GM12872 (cell line): ENCODE measurements around the gene MAPK6.

Experiments
- TF ChIP-seq, protein P1 (sequence below): IDR thresholded peaks from 3 replicates; pipeline ENCODE4 v1.5.1; 2011; ENCODE audit warnings: low read depth, mild to moderate bottlenecking, low read length, moderate library complexity; ENCODE audit not compliant: insufficient read depth

MAPK6 gene

DNA sequence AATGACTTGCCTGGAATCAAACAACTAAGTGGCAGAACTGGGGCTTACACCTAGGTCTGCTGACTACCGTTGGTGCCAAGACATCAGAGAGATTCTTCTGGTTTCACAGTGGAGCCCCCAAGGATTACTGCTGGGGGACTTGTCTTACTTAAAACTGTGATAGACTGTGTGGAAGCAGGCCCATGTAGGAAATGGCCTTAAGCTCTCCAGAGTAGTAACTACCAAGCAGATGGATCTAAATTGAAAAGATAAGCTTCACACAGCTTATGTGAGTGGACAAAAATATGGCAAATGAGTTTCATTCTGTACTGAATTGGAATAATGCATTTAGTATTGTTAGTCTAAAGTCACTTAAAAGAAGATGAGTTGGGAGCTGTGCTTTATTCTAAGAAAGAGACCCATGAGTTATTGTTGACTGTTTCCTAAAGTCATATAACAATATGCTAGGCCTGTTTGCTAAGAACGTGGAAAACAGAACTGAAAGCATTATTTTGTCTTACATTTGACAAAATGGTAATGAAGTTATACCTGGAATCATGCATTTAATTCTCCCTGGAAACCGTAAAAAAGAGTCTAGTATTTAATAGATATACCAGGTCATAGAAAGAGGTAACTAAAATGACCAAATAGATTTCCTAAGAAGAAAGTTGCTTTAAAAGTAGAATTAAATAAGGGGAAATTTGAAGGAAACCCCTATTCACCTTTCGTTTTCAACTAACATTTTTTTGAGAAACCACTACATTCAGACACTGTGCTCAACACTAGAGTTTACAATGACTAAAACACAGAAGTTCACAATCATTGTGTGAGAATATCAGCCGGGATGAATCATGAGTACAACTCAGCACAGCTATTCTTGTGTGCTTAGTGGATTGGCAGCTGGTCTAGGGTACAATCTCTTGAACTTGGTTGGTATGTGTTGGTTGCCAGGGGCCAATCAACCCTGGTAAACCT is 13.0 kb upstream of the MAPK6 start:
- TF ChIP-seq, protein P1, sequence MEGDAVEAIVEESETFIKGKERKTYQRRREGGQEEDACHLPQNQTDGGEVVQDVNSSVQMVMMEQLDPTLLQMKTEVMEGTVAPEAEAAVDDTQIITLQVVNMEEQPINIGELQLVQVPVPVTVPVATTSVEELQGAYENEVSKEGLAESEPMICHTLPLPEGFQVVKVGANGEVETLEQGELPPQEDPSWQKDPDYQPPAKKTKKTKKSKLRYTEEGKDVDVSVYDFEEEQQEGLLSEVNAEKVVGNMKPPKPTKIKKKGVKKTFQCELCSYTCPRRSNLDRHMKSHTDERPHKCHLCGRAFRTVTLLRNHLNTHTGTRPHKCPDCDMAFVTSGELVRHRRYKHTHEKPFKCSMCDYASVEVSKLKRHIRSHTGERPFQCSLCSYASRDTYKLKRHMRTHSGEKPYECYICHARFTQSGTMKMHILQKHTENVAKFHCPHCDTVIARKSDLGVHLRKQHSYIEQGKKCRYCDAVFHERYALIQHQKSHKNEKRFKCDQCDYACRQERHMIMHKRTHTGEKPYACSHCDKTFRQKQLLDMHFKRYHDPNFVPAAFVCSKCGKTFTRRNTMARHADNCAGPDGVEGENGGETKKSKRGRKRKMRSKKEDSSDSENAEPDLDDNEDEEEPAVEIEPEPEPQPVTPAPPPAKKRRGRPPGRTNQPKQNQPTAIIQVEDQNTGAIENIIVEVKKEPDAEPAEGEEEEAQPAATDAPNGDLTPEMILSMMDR: no peak

DNA sequence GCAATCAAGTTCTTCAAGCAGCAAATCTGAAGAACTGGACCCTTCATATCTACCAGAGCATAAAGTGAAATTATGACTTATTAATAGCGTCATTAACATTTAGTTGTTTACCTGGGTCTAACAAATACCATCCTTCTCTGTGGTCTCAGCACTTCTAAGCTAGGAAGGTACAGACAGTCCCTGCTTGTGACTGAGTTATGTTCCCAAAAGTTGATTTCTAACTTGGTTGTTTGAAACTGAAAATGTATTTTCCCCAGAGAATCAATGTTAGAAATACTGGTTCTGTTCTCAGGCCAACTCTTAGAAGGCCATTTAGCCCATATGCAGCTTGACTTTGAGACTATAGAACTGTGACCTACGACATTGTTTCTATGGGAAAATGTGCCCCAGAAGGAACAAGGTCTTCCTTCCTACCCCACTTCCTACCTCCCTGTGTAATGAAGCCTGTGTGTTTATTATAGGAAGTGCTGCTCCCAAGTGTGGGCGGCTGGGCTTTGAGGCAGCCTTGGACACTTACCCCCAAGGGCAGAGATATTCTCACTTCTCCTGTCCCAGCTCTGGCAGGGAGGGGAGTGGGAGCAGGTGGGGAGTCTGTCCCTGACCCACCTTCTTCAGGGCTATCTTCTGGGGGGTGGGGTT is 12.2 kb upstream of the MAPK6 start:
- TF ChIP-seq, protein P1: no peak

DNA sequence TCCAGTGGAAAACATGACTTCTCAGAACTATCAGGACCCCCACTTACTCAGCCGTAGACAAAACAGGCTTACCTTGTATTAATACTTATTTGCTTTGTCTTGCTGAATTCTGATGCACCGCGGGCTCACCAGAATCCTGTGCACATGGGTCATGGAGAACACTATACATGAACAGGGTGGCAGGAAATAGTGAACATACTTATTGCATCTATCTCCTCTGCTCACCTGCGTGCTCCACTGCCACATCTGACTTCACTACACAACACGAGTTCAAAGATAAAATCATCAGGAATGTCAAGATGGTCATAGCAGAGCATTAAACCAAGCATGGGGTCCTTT is 10.7 kb upstream of the MAPK6 start:
- TF ChIP-seq, protein P1: no peak

DNA sequence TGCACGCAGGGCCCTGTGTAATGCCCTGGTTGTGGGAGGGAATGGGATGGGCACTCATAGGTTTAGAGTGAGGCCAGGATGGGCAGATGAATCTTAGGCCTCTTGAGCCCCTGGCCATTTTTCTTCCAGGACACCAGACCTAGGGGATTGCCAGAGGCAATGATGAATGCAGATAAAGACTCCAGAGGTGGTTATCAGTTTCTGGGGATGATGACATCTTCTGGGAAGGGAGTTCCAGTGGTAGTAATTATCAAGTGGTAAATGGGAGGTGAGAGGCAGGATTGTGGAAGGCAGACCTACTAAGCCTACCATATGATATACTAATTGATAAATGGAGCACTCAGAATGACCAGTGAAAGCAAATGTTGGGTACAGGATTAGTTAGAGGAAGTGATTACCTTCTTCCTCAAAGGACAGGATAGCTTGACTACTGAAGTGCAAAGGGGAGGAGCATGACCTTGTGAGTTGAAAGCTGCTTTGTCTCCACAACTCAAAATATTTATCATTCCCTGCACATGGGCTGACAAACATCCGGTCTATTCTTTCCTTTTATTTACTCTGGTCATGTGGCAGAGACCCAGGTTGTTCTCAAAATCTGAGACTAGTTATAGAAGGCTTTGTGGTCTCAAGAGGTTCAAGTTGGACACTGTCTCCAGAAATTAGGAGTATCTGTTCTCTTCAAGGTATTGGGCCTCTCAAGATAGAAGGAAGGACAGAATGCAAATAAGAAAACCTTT is 10.2 kb upstream of the MAPK6 start:
- TF ChIP-seq, protein P1: no peak

DNA sequence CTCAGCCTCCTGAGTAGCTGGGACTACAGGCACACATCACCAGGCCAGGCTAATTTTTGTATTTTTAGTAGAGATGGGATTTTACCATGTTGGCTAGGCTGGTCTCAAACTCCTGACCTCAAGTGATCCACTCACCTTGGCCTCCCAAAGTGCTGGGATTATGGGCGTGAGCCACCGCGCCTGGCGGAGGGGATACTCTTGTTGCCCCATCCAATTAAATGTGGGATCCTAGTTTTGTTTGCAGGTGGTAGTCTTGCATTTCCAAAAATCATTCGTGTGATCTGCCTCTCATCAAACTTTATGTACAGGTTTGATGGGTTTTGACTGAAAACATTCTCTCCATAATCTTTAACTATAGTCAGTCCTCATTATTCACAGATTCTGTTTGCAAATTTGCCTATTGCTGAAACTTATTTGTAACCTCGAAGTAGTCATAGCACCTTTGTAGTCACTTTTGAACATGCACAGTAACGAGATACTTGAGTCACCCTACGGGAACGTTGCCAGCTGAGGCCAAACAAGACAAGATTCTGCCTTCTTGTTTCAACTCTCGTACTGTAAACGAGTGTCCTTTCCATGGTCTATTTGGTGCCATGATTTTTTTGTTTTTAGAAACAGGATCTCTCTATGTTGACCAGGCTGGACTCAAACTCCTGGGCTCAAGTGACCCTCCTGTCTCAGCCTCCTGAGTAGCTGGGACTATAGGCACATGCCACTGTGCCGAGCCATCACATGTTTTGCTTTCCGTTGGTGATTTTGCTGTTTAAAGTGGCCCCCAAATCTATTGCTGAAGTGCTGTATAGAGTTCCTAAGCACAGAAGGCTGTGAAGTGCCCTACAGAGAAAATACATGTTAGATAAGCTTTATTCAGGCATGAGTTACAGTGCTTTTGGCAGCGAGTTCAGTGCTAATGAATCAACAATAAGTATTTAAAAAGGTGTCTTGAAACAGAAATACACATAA is 8.1 kb upstream of the MAPK6 start:
- TF ChIP-seq, protein P1: no peak

DNA sequence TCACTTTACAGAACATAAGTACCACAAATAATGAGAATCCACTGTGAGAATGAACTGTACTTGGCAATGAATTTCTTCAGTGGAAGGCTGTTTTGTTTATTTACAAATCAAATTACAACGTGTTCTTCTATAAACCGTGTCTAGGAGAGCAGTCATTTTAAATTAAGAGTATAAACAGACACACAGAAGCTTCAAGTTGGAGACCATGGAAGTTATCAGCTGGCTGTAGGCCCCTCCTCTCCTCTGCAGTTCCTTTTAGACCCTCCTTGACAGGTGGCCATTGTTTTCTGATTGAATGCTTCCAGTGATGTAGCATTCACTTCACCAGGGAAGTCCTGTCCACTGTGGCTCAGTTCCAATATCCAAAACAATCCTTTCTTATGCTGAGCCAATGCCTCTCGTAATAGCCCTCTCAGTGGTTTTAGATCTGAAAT is 7.3 kb upstream of the MAPK6 start:
- TF ChIP-seq, protein P1: no peak
